ENCODE data around the gene PPP2R2C. TPM values are rescaled to one million over a fixed set of nuclear protein-coding genes. Genes with fewer than 3 reads are reported as not detected.

Gene PPP2R2C
- total and polyA plus RNA-seq, 4 experiments from 2014 or later = not detected

Other genes starting within 250 kb of the PPP2R2C start
- gene WFS1, start 202.8 kb downstream of the PPP2R2C start, total RNA-seq = 1 to 10 TPM; 5.4 to 5.5 TPM
- gene WFS1, start 202.8 kb downstream of the PPP2R2C start, polyA plus RNA-seq = 1 to 10 TPM; 2.6 to 3.2 TPM
- gene MAN2B2, start 102.6 kb upstream of the PPP2R2C start, total RNA-seq = 10 to 100 TPM; 51.5 to 53.2 TPM
- gene MAN2B2, start 102.6 kb upstream of the PPP2R2C start, polyA plus RNA-seq = 10 to 100 TPM; 11.2 to 30.6 TPM
- gene MRFAP1, start 168.1 kb upstream of the PPP2R2C start, total RNA-seq = 100 to 1,000 TPM; 149 to 157 TPM
- gene MRFAP1, start 168.1 kb upstream of the PPP2R2C start, polyA plus RNA-seq = 100 to 1,000 TPM; 156 to 169 TPM
- 1 to 10 TPM; 2.0 to 2.1 TPM for gene S100P, start 221.3 kb upstream of the PPP2R2C start, total RNA-seq
- gene S100P, start 221.3 kb upstream of the PPP2R2C start, polyA plus RNA-seq = 1 to 10 TPM; 1.3 to 3.9 TPM
- gene MRFAP1L1, start 237.3 kb upstream of the PPP2R2C start, total RNA-seq = 100 to 1,000 TPM; 127 to 134 TPM
- gene MRFAP1L1, start 237.3 kb upstream of the PPP2R2C start, polyA plus RNA-seq = 100 to 1,000 TPM; 132 to 147 TPM
- gene BLOC1S4, start 243.6 kb upstream of the PPP2R2C start, total RNA-seq = 10 to 100 TPM; 35.3 to 37.8 TPM
- gene BLOC1S4, start 243.6 kb upstream of the PPP2R2C start, polyA plus RNA-seq = 10 to 100 TPM; 72.6 to 76.2 TPM